Germinal center (tissue), 1 donor: ENCODE data around the gene TADA3.
A peak's percentile ranks its signal among the peaks of the same experiment; 100 is the strongest.

Source experiments
- DNase-seq: peaks from one replicate; pipeline ENCODE4 v3.0.0; 2012; ENCODE audit warnings: mixed read lengths, low spot score

TADA3 gene

GRCh38 chr3:9809615-9810432 lies 17.6 kb upstream of the TADA3 start, which contains the start of gene TTLL3:
TSS of gene TTLL3 (plus strand) at chr3:9810262. CDS start at chr3:9810662, 400 bp downstream.
- DNase-seq: peak; percentile 61

- DNase-seq: peak; percentile 14
Measured at GRCh38 chr3:9809239-9809614, 17.0 kb upstream of the TADA3 start.

- peak; percentile 51 for DNase-seq
Measured at GRCh38 chr3:9808345-9809037, 16.2 kb upstream of the TADA3 start.

GRCh38 chr3:9807981-9808344 lies 15.7 kb upstream of the TADA3 start:
- DNase-seq: no peak

GRCh38 chr3:9806688-9807589 lies 14.7 kb upstream of the TADA3 start:
- no peak for DNase-seq

- DNase-seq: no peak
Measured at GRCh38 chr3:9806137-9806536, 13.9 kb upstream of the TADA3 start.

GRCh38 chr3:9804996-9805395 lies 12.7 kb upstream of the TADA3 start:
- no peak for DNase-seq

GRCh38 chr3:9803494-9803893 lies 11.2 kb upstream of the TADA3 start:
- no peak for DNase-seq

- no peak for DNase-seq
Measured at GRCh38 chr3:9800529-9800928, 8.3 kb upstream of the TADA3 start.

- DNase-seq: no peak
Measured at GRCh38 chr3:9797196-9797945, 5.1 kb upstream of the TADA3 start.

GRCh38 chr3:9795207-9795606 lies 2.9 kb upstream of the TADA3 start:
- peak; percentile 65 for DNase-seq

GRCh38 chr3:9794400-9794799 lies 2.1 kb upstream of the TADA3 start:
- DNase-seq: no peak

GRCh38 chr3:9793161-9793781 lies 998 bp upstream of the TADA3 start:
- DNase-seq: no peak

- DNase-seq: no peak
Measured at GRCh38 chr3:9791790-9792404, 376 bp downstream of the TADA3 start.

- DNase-seq: no peak
Measured at GRCh38 chr3:9791127-9791526, 1.1 kb downstream of the TADA3 start.

- no peak for DNase-seq
Measured at GRCh38 chr3:9787714-9788113, 4.6 kb downstream of the TADA3 start.

- DNase-seq: no peak
Measured at GRCh38 chr3:9786825-9787669, 5.2 kb downstream of the TADA3 start.

- DNase-seq: no peak
Measured at GRCh38 chr3:9786209-9786739, 6.0 kb downstream of the TADA3 start.

- DNase-seq: no peak
Measured at GRCh38 chr3:9785602-9786001, 6.7 kb downstream of the TADA3 start.

- DNase-seq: no peak
Measured at GRCh38 chr3:9784965-9785364, 7.3 kb downstream of the TADA3 start.
